Measurements from ENCODE around the gene RFNG.

DNA sequence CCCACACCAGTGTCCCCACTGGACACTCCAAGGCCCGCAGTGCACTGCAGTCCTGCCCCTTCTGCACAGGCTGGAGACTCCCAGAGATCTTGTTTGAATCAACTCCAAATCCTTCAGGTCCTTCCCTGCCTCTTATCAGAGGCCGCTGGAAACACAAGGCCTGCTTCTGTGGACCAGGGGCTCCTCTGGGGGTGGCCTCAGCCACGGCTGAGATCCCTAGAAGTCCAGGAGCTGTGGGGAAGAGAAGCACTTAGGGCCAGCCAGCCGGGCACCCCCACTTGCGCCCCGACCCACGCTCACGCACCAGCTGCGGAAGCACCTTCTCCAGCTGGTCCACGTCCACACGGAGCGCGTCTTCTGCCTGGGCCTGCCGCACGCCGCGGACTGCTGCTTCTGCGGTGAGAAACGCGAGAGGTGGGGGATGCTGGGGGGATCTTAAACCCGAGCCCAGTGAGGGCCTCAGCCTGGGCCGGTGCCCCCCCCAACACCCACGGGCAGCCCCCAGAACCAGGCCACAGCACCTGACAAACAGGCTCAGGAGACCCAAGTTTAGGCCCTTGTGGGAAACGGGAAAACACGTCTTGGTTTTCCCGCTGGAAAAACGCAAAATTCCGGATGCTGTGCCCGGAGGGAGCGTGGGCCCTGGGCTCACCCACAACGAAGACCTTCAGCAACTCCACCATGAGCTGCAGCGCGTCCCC lies 32.5 kb downstream of the RFNG start:
- no peak for TF ChIP-seq CTCF (conservative IDR thresholded peaks at IDR 0.05; ENCODE audit: low read depth, low read length)
- TF ChIP-seq, protein P1, sequence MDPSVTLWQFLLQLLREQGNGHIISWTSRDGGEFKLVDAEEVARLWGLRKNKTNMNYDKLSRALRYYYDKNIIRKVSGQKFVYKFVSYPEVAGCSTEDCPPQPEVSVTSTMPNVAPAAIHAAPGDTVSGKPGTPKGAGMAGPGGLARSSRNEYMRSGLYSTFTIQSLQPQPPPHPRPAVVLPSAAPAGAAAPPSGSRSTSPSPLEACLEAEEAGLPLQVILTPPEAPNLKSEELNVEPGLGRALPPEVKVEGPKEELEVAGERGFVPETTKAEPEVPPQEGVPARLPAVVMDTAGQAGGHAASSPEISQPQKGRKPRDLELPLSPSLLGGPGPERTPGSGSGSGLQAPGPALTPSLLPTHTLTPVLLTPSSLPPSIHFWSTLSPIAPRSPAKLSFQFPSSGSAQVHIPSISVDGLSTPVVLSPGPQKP (IDR thresholded peaks at IDR 0.05; ENCODE audit: borderline replicate concordance, low read depth, low read length), result no peak
- no peak for TF ChIP-seq FOS (IDR thresholded peaks at IDR 0.05; ENCODE audit: low read depth, low read length)
- TF ChIP-seq POLR2A (IDR thresholded peaks at IDR 0.05; ENCODE audit: low read depth, low read length), result no peak
- TF ChIP-seq MAFK (IDR thresholded peaks at IDR 0.05; ENCODE audit: low read depth, low read length), result no peak
- no peak for TF ChIP-seq SMC3 (IDR thresholded peaks at IDR 0.05; ENCODE audit: low read depth, low read length)
- no peak for TF ChIP-seq CEBPB (IDR thresholded peaks at IDR 0.05; ENCODE audit: low read depth, low read length)
- TF ChIP-seq RAD21 (IDR thresholded peaks at IDR 0.05; ENCODE audit: low read length), result no peak
- TF ChIP-seq USF2 (IDR thresholded peaks at IDR 0.05; ENCODE audit: low read depth, low read length), result no peak
- no peak for TF ChIP-seq MAZ (IDR thresholded peaks at IDR 0.05; ENCODE audit: borderline replicate concordance, low read depth, low read length)
- no peak for TF ChIP-seq RFX5 (IDR thresholded peaks at IDR 0.05; ENCODE audit: low read depth, low read length)
